HS-5 (cell line): ENCODE results near the gene CACNA1H.

Source experiments
- DNase-seq: peaks from one replicate; pipeline ENCODE4 v3.0.0-alpha.2; 2012; ENCODE audit warnings: low read depth

CACNA1H gene

DNA sequence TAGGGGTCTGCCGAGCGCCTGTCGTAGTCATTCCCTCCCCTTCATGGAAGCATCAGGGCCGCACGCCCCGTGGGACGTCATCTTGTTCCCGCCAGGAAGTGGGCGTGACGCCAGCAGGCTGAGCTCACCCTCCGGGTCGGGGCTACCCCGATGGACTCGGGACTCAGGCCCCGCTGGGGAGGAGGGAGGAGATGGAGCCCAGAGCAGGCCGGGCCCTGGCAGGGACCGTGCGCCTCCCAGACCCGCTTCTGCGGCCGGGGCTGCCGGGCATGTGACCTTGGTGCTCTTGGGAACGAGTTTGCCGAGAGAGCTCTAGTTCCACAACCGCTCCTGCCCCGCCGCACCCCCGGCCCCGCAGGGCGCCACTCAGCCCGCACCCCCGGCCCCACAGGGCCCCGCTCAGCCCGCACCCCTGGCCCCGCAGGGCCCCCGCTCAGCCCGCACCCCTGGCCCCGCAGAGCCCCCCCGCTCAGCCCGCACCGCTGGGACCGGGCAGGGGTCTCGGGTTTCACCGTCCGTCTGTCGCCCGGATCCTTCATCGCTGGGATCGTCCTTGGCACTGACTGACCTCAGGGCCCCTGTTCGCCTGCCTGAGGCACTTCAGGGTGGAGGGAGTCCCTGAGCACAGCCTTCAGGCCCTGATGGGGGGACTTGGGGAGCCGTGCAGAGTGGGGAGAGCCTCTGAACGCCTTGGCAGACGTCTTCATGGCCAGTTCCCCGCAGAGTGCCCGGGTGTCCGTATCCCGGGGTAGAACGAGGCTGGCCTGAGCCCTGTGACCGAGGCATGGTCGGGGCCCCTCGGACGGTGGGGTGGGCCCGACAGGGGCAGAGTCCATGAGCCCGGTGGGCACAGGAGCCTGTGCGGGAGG is 5.8 kb downstream of the CACNA1H start:
- DNase-seq, result no peak

GRCh38 chr16:1159325-1159972 is 6.5 kb downstream of the CACNA1H start:
- DNase-seq, result no peak

DNA sequence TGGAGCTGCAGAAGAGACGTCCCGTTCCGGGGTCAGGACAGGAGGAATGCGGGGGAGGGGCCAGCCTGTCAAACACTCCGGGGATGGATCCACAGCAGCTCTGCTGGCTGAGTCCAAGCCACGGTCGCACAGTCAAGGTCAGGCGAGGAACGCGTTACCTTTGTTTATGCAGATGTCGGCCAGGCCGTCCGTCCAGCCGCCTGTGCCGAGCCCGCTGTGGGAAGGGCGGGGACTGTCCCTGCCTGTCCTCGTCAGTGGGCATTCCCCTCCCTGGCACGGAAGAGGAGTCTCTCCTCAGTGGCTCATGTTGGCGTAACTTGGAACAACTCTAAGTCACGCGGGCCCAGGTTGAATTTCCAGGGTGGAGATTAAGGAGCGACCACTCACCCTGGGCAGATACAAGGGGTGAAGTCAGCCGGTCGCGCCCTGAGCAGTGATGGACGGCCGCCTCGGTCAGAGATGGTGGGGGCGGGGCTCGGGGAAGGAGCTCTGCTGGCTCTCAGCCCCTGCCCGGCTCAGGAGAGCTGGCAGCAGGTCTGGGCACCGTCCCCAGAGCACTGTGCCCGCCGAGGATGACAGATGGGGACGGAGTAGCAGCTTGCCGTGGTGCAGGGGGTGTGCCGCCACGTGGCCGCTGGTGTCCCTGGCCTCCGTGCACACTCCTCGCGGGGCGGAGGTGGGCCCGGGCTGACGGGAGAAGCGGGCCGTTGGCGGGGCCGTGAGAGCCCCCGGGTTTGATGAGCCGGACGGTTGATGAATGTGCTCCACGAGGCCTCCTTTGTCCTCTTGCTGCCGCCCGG is 7.3 kb downstream of the CACNA1H start:
- DNase-seq, result no peak

- no peak for DNase-seq
Measured at GRCh38 chr16:1160773-1161348, 8.0 kb downstream of the CACNA1H start.

DNA sequence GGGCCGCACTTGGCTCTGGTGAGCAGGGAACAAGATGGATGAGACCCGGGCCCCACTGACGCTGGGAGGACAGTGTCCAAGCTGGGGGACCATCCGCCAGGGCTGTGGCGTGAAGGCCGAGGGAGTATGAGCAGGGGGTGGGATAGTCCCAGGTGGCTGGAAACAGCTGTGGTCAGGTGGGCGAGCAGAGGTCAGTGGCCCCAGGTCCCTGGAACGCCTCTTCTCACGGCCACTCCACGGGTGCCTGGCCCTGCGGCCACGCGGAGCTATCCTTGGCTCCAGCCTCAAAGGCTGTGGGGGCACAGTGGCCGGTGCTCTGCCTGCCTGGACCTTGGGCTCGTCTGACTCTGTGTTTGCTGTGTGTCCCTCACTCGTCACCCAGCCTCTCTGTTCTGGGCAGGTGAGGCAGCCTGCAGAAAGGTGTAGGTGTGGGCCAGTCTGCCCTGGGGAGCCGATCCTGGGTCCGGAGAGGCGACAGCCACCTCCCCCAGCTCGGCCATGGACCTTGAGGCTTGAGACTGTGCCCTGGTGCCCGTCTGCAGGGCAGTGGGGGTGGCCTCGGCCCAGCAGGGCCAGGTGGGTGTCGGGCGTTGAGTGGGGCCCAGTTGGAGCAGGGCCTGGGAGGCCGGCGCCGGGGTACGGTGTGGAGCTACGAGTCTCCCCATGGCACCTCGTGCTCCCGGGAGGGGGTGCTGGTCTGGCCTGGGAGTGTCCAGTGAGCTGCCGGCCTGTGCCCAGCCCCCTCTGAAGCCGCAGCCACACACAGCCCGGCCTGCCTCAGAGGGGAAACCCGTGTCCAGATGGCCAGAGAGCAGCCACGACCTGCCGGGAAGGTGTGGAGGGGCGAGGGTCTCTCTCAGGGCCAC is 10.0 kb downstream of the CACNA1H start:
- no peak for DNase-seq

DNA sequence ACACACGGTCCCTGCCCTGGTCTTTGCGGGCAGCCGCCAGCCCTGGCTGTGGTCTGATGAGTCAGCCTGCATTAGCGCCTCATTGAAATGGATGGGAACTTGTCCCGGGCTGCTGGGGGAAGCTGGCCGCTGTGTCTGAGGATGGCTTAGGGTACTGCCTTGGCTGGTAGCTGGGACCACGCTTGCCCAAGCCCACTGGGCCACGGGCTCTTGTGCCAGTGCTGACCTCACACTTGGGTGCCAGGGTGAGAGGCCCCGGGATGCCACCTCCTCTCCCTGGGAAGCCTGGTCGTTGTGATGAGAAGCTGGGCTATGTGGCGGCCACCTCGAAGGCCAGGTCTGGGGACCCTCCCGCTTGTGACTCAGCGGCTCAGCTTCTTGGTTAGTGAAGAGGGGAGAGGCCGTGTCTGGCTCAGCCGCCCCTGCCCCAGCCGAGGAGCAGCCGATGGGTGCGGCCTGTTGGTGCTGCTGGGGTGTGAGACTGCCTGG is 10.7 kb downstream of the CACNA1H start:
- no peak for DNase-seq

- no peak for DNase-seq
Measured at GRCh38 chr16:1164382-1164781, 11.5 kb downstream of the CACNA1H start.

DNA sequence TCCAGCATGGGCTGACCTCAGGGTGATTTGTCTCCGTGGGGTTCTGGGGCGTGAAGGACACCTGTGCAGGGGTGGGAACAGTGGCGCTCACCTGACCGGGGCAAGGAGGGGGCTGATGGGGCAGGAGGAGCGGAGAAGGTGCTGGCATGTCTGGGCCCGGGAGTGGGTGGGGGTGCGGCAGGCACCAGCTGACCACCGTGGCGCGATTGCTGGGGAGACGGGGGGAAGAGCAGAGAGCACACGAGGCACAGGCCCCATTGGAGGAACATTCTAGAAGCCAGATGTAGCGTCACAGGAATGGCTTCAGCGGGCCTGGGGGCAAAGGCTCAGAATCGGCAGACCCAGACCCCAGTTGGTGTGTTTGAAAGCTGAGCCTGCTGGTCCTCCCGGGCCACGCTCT is 12.1 kb downstream of the CACNA1H start:
- no peak for DNase-seq

DNA sequence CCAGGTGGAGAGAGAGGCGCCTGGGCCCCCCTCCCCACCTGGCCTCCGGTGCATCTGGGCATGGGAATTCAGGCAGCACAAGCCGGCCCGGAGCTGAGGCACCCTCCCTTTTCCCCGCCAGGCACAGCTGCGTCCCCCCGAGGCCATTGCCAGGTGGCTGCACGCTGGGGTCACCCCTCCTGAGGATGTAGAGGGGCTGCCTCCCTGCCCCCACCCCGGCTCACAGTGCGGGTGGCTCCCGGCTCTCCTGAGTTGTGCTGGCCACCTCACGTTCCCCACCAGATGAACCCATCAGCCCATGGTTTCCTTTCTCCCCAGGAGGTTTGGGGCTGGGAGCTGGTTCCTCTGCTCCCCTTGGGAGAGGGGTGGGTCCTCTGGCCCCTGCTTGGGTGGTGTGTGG is 12.6 kb downstream of the CACNA1H start:
- DNase-seq, result no peak

DNA sequence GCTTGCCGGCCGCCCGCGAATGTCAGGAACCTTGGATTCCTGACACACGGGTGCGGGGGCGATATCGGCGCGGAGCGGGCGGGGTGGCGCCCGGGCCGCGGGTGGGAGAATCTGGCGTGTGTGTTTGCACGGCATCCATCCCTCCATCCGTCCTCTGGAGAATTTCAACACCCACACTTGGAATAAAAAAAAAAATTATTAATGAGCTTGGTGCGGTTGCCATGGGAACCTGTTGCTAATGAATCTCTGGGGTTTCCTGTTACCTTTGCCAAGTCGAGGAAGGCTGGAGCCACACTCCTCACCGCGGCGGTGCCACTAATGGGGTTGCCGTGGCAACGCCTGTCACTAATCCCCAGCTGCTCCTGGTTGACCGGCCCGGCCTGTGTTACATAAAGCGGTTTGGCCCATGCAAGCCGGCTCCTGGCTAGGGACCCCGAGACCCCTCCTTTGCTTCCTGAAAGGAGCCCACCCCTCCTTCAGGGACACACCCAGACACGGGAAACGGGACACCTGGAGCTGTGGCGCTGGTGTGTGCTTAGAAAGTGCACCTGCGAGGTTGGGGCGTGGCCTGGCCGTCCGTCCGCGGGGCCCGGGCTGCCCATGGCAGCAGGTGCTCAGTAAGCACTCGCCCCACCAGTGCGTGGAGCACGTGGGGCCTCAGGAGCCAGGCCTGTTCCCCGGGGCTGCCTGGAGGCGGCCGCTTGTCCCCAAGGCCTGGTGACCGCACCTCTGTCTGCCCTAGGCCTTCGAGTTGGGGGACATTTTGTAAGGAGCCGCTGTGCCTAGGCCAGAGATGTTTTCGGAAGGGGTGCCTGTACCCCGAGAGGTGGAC is 14.6 kb downstream of the CACNA1H start:
- no peak for DNase-seq

GRCh38 chr16:1168837-1169236 is 15.9 kb downstream of the CACNA1H start:
- no peak for DNase-seq

DNA sequence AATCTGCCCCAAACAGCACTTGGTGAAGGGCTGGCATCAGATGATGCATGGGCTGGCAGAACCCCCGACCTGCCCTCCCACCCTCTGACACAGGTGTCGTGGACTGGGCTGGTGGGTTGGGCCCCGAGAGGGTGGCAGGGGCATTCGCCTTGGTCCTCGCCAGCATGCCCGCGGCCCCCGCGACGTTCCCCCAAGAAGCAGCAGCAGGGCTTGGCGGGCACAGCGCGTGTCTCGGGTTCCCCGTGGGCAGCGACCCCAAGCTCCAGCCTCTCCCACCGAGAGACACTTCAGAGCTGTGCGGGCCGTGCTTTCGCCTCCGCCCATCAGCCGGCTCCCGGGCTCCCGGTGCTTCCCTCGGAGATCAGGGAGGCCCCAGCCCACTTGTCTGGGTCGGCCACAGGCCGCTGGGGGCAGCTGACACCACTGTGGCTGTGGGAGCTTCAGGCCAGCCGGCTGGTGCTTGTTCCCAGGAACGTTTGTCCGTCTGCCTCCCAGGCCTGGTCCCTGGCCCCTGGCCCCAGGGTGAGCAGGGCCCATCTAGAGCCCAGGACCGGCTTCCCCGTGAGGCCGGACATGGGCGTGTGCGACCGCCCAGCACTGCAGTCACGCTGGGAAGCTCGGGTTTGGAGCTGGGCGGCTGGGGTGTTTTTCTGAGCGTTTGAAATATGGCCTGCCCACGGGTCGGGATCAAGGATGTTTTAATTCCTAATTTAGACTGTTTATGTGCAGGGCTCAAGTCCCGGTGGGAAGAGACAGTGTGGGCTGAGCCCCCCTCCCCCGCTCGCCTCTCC is 16.6 kb downstream of the CACNA1H start:
- DNase-seq, result no peak

DNA sequence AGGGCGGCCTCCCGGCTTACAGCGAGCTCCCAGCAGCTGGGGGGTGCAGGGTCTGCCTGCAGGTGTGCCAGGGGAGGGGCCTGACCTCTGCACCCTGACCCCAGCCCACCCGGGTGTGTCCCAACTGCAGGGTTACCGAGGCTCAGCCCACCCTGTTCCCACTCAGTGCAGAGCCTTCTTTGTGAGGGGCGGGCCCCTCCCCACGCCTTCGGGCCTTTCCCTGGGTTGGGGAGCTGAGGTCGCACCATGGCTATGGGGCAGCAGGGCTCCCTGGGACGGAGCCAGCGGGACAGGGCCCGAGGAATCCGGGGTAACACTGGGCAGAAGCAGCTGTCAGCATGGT is 17.1 kb downstream of the CACNA1H start:
- DNase-seq, result no peak

DNA sequence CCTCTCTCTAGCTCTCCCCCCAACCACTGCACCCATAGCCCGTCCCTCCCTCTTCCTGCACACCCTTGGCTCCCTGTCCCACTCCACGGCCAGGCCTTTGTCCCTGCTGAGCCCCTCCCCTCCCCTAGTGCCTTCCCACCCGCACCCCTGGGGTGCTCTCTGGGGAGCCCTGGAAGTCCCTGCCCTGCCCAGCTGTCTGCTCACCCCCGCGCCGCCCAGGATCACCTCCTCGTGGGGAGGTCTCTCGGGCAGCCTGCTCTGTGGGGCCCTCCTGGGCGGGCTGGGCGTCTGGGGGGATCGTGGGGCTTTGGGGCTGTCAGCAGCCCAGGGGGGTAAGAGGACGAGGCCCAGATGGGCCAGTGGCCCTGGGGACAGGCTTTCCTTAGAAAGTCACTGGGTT is 18.1 kb downstream of the CACNA1H start:
- DNase-seq, result no peak

GRCh38 chr16:1171854-1172428 is 19.0 kb downstream of the CACNA1H start:
- no peak for DNase-seq

DNA sequence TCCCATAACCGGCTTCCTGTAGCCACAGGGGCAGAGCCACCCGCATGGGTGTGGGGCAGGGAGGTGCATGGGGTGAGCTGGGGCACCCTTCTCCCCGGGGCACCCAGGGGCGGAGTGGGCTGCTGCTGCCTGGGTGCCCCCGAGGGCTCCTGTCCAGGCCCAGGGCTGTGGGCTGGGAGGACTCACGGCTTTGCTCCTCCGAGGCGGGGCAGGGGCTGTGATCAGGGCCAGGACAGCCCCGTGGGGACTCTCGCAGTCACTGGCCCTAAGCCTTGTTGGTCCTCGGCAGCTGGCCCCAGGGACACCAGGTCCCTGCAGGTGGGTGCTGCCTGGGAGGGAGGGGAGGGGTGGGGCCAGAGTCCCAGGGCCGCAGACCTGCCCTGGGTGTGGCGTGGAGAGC is 19.7 kb downstream of the CACNA1H start:
- DNase-seq, result no peak

DNA sequence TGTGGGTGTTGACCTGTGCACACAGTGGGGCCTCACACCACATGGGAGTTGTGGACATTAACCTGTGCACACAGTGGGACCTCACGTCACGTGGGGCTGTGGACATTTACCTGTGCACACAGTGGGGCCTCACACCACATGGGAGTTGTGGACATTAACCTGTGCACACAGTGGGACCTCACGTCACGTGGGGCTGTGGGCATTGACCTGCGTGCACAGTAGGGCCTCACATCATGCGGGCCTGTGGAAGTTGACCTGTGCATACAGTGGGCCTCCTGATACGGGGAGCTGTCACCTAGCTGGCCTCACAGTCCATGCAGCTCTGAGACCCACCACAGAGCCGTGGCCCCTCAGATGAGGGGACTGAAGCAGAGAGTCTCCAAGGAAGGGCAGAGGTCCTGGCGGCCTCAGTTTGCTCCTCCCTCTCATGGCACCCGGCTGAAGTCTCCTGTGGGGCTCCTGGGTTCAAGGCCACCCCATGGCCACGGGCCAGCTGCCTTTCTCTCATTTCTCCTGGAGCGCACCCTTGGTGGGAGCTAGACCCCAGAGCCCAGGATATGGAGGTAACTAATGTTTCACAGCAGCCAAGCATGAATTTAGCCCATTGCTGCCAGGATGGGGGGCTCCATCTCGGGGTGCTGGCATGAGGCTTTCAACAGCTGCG is 21.0 kb downstream of the CACNA1H start:
- no peak for DNase-seq

DNA sequence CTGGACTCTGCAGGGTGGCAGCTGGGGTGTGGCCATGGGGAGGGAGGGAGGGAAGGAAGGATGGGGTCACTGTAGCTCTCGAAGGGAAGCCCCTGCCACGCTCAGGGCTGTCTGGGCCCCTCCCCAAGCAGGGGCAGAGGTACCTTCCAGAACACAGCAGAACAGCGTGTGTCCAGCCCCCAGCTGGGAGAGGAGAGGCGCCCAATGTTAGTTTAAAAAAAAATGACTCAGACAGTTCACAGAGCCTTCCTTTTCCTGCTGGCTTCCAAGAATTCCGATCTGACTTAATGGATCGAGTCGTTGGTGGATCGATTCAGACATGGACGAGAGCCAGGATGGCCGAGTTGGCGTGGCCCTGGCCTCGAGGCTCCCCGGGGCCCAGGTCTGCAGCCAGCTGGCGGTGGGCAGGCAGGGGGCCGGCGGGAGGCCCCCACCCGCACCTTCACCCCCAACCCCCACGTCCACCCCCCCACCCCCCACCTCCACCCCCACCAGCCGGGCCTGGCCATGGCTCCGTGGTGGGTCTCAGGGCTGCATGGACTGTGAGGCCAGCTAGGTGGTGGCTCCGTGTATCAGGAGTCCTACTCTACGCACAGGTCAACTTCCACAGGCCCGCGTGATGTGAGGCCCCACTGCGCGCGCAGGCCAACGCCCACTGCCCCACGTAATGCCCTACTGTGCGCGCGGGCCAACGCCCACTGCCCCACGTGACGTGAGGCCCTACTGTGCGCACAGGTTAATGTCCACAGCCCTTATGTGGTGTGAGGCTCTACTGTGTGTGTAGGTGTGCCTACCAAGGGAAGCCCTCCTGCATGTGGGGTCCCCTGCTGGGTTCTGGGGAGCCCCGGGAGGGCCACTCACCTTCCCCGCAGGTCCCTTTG is 21.8 kb downstream of the CACNA1H start:
- DNase-seq, result no peak
